GM18909 (cell line): Measurements from ENCODE around the gene BNIP5.
"Not testable (repeated sequence)": the region's sequence is repeated elsewhere in the genome, so short reads cannot be mapped to it uniquely, and the experiment has no call there.

ENCODE experiments used
- ATAC-seq: cut with Tn5 transposase; IDR thresholded peaks from one replicate; pipeline ENCODE4 v1.9.1; 2021; ENCODE audit warnings: mild to moderate bottlenecking; ENCODE audit not compliant: unreplicated experiment, poor library complexity

The BNIP5 gene

DNA sequence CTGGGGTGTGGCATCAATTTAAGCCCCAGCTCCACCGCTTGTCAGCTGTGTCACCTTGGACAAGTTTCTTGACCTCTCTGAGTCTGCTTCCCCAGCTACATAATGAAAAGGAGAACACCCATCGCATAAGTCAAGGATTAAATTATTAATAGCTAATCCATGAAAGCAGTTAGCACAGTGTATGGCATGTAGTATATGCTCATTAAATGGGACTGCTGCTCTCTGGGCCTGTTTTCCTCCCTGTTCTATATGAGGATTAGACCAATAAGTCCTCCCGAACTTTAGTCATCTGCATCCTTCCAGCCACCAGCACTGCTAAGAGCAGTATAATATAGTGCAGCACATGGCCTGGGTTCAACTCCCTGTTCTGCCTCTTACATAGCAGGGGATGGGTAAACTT is 31.1 kb upstream of the BNIP5 start:
- no peak for ATAC-seq

DNA sequence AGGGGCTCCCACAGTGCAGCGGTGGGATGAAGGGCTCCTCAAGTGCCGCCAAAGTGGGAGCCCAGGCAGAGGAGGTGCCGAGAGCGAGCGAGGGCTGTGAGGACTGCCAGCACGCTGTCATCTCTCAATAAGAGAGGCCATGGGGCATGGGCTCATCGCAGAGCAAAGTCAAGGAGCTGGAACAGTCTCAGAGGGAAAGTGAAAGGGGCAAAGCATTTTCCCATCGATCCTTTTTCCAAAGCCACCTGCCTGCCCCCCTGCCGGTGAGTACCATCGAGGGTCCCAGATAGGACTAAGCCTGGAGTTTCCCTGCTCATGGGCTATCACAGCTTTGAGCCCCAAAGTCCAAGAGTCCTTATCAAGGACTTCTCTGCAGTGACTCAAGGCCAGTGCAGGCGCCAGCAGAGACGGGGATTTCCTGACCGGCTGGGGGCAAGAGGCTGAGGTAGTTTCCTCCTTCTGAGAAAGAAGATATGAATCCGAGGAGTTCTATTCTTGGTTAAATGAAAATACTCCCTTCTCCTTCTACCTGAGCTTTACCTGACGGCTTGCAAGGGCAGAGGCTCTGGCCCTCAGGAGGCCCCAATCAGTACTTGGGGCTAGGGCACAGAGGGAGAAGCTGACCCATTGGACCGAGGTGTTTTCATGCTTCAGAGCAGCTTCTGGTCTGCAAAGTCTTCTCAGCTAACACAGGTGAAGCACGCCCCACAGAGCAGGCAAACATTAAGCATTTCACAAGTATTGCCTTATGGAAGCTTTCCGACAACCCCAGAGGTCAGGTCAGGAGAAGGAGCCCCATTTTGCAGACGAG is 28.2 kb upstream of the BNIP5 start:
- ATAC-seq, result no peak

DNA sequence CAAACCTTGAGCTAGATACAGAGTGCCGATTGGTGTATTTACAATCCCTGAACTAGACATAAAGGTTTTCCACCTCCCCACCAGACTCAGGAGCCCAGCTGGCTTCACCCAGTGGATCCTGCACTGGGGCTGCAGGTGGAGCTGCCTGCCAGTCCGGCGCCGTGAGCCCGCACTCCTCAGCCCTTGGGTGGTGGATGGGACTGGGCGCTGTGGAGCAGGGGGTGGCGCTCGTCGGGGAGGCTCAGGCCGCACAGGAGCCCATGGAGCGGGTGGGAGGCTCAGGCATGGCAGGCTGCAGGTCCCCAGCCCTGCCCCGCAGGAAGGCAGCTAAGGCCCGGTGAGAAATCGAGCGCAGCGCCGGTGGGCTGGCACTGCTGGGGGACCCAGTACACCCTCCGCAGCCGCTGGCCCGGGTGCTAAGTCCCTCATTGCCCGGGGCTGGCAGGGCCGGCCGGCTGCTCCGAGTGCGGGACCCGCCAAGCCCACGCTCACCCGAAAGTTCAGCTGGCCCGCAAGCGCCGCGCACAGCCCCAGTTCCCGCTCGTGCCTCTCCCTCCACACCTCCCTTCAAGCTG is 27.5 kb upstream of the BNIP5 start:
- not testable (repeated sequence) for ATAC-seq

DNA sequence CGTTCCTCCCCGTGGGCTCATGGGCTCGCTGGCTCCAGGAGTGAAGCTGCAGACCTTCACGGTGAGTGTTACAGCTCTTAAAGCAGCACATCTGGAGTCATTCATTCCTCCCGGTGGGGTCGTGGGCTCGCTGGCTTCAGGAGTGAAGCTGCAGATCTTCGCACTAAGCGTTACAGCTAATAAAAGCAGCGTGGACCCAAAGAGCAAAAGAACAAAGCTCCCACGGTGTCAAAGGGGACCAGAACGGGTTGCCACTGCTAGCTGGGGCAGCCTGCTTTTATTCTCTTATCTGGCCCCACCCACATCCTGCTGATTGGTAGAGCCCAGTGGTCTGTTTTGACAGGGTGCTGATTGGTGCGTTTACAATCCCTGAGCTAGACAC is 26.7 kb upstream of the BNIP5 start:
- not testable (repeated sequence) for ATAC-seq

DNA sequence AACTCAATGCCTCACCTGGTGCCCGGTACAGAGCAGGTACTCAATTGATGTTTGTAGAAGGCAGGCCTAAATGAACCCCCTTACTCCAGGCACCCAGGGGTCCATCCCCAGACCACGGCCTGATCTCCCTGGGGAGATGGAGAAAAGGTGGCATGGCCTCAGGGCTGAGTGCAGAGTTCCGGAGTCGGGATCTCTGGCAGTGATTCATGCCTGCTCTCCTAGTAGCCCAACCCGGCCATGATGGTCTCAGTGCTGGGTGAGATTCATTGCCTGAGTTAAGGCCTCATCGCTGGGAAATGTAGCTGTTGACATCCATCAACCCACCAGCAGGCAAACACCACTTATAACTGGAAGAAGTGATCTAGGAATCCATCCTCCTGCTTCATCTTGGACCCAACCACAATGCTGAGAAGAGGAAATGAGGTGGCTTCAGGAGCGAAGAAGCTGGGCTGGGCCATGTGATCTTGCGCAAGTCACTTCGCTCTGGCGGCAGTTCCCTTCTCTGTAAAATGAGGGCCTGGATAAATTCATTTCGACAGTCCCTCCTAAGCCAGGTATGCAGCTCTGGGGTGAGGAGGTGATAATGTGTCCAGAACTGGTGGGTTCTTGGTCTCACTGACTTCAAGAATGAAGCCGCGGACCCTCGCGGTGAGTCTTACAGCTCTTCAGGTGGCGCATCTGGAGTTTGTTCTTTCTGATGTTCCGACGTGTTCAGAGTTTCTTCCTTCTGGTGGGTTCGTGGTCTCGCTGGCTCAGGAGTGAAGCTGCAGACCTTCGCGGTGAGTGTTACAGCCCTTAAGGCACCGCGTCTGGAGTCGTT is 26.1 kb upstream of the BNIP5 start:
- no peak for ATAC-seq

DNA sequence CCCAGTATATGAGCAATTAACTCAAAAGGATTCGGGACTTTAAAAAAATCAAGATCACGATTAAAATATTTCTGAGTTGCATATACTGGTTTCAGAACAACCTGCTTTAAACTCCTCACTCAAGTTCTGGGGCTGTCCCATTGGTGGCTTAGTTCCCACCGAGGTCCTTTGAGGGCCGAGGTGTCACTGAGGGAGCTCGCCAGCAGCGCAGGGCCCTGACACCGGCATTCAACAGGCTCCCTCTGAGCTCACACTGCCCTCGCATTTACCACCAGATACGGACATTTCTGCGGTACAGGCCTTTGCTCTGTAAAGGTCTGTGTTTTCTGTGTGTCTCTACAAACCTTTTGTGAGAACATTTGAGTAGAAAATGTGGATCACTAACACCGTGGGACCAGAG is 24.4 kb upstream of the BNIP5 start:
- ATAC-seq, result peak; percentile 21

DNA sequence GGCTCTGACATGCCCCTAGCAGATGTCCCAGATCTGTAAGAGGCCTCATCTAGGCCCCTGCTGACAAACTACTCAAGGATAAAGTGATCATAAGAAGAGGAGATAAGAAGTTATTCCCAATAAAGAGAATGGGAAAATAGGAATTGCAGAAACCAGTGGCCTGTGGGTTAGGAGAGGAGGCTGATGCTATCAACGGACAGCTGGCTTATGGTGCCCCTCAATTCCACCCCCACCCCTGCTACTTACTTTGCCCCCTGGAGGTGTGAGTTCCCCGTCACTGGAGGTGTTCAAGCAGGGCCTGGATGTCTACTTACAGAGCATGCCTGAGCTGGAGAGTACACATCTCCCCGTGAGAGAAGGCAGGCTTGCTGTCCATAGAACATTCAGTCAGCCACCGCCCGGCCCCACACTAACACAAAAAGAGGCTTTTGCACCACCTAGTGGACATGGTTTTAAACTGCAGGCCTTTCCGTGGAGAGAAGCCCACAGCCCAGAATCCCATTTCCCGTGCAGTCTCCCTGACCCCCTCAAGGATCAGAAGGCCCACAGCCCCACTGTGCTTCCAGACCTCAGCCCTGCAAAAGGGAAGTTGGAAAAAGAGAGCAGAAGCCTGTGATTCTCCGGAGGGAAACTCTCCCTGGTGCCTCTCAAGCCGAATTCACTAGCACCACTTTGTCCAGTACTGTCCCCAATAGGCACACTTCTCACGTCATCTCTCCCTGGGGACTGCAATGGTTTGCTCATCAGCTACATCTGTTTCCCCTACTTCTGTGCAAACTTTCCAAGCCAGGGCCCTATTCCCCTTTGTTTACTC is 23.8 kb upstream of the BNIP5 start:
- ATAC-seq, result peak; percentile 46

DNA sequence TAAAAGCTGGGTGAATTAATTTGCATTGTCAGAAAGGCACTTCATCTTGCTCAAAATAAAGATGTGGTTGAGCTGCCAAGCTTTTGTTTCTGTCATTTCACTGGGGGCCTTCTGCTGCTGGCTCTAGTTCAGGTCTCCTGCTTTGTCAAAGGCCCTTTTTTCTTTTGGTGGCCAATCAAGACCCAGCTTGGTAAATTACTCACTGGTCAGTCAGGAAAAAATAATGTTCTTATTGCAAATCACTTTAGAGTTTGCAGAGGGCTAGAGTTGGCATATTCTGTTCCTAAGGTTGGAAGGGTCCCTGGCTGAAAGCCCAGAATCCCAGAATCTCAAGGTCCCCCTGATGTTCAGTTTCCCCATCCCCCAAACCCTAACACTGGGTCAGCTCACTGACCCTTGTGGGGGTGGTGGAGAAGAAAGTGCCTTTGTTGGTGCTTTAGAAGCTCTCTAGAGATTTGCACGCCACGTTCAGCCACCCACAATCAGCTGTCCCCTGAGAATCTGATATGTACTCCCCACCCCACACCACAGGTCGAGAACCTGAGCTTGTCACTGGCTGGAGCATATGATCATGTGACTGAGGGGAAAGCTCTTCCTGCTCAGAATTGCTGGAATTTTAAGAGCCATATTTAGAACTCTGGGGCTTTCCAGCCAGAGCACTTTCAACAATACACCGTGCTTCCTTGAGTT is 21.7 kb upstream of the BNIP5 start:
- no peak for ATAC-seq

DNA sequence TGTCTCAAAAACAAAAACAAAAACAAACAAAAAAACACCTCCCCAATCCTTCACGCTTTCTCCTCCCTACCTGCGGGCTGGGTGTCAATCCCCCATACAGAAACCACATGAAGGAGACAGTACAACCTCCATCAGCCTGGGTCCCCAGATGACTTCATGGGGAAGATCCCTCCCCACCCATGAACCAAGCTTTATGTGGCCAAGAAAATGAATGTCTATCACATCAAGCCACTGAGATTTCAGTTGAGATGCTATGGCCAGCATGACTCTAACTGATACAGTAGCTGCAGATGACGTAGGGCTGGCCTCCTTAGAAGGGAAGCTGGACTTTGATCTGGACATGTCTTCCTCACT is 21.2 kb upstream of the BNIP5 start:
- no peak for ATAC-seq

DNA sequence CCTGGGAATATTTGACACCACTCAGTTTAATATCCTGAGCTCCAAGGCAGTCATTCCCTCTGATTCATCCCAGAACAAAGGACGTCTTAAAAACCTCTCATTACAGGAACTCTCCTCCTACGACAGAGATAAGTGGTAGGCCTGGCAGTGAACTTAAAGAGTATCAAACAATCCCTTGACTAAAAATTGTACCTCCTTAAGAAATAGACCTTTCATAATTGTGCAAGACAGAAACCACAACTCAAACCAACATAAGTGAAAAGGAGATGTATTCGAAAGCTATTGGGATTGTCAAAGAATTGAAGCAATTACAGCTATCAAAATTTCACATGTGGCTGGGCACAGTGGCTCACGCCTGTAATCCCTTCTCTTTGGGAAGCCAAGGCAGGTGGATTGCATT is 19.1 kb upstream of the BNIP5 start:
- ATAC-seq, result no peak

DNA sequence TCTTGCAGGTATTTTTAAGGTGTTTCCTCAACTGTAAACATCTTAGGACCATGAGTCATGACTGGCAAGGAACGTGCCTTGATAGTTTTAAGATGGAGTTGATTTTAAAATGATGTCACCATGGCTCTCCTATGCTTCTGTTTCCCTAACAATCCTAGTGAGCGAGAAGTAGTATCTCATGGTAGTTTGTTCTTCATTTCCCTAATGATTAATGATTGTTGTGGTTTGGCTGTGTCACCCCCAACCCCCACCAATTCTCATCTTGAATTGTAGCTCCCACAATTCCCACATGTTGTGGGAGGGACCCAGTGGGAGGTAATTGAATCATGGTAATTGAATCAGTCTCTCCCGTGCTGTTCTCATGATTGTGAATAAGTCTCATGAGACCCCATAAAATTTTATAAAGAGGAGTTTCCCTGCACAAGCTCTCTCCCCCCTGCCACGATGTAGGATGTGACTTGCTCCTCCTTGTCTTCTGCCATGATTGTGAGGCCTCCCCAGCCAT is 16.8 kb upstream of the BNIP5 start:
- ATAC-seq, result no peak

DNA sequence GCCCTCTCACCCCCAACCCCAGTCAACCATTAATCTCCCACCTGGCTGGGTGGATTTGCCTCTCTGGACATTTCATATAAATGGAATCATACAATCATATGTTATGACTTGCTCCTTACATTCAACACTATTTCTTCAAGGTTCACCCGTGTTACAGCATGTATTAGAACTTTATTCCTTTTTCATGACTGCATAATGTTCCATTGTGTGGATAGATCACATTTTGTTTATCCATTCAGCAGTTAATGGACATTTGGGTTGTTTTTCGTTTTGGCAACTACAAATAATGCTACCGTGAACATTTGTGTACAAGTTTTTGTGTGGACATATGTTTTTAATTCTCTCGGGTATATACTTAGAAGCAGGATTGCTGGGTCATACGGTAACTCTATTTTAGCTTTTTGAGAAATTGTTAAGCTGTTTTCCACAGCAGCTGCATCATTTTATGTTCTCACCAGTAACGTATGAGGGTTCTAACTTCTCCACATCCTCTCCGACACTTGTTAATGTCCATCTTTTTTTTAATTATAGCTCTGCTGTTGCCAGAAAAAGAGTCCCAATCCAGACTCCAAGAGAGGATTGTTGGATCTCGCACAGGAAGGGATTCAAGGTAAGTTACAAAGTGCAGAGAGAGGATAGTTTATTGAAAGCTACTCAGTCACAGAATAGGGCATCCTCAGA is 15.9 kb upstream of the BNIP5 start:
- no peak for ATAC-seq

DNA sequence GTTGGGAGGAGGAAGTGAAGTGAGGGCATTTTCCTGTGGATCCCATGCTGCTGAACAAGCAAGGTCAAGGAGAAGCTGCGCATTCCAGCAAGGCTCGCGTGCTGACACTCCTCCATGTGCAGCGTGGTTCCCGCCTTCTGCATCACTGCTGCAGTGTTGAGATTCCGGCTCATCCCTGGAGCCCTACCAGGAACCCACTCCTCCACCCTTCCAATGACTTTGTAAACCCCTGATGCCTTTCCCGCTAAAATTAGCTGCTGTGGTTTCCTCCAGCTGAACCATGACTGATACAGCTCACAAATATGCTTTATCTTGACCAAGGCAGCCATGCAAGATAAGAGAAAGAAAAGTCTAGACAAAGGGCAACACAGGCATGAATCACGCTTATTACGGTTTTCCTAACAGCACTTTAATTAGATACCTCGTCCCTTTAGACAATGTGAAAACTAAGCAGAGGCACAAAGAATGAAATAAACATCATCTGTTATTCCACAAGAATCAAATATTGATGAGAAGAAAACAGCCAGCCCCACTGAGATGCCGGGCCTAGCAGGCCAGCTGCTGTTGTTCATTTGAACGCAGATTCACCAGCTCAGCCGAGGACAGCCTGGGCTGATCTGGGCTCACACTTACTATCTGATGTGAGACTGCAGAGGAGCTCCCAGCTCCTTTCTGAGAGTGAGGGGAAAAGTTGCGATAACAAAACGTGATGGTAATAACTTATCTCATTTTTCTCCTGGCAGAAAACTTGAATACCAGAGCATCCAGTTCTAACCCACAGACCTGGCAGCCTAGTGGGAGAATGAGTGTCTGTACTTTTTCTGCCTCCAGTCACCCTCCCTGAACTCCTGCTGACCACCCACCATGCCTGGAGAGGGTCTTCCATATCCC is 14.2 kb upstream of the BNIP5 start:
- no peak for ATAC-seq

DNA sequence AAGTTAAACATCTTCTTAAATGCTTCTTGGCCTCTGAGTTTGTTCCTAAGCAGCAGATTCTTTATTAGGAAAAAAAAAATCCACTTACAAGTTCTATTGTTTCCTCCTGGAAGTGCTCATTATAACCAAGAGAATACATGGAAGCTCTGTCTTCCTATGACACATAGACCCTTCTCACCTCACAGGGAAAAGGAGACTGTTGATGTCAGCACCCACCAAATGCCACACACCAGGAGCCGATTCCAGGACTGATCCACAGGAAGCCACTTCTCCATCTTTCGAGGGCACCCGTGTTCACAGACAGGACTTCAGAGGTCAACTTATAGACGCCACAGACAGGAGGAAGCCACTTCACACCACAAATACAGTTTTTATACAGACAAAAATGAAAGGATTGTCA is 13.4 kb upstream of the BNIP5 start:
- ATAC-seq, result no peak

DNA sequence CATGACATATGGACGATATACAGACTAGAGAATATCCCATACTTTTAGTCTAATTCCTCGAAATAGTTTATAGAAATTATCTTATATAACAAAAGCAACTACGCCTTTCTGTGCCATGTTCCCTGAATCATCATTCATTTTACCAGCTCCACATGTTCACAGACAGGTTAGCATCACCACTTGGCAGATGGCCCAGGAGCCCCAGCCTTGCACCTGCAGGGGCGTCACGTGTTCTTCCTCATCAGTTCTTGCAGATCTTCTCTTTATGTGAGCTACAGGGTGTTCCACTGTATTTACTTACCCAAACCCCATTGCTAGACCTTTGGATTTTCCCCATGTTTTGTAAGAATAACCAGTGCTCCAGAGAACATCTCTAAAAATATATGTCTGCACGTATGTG is 12.6 kb upstream of the BNIP5 start:
- ATAC-seq, result no peak

DNA sequence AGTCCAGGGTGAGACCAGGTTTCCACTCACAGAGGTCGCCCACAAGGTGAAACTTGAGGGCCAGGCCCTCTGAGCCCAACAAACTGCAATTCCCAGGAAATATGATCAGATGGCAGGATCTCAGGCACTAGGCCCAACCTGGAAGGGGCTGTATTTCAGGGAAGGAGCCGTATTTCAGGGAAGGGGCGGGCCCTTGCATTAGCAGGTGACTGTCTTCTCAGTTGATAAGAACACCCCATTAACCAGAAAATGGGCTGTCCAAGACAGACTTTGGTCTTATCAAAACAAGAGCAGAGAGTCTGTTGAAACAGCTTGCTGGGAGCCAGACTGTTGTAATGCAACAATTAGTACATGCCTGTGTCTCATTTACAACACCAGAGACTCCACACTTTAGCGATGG is 10.9 kb upstream of the BNIP5 start:
- ATAC-seq, result no peak

DNA sequence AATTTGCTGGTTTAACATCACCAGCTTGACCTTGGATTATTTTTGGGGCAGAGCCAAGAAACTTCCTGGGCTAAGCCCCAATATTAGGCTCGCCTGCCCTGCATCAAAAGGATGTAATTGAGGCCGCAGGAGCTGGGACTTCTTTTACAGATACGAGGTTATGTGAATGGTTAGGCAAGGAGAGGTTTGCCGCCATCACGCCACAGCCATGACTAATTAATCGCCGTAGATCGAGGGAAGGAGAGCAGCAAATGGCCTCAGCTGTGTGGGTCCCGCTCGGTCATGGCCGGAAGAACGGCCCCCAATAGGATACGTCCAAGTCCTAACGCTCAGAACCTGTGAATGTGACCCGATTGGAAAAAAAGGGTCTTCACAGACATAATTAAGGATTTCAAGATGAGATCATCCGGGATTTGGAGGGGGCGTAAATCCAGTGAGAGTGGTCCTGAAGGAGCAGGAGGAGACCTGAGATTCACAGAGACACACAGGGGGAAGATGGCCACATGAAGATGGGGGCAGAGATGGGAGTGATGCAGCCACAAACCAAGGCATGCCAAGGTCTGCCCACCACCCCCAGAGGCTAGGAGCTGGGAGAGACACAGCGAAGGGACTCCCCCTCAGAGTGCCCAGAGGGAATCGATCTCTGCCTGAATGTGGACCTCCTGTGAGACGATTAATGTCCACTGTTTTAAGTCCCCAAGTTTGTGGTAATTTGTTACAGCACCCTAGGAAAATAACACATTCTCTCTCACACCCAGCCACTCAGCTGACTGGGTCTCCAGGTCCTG is 10.0 kb upstream of the BNIP5 start:
- no peak for ATAC-seq
